Osteocyte (in vitro differentiated cells): ENCODE measurements around the gene OR8K1. TPM values are rescaled to one million over a fixed set of nuclear protein-coding genes. Genes with fewer than 3 reads are reported as not detected.

Experiments used
- DNase-seq: peaks from one replicate; pipeline ENCODE4 v3.0.0; 2021; ENCODE audit warnings: mixed read lengths; ENCODE audit not compliant: unreplicated experiment; ENCODE audit errors: extremely low spot score
- H3K27ac Mint-ChIP-seq: one replicate; pipeline ENCODE4 v1.8.0; 2021; ENCODE audit warnings: mild to moderate bottlenecking, mixed read lengths; ENCODE audit not compliant: unreplicated experiment
- H3K27me3 Mint-ChIP-seq: one replicate; pipeline ENCODE4 v1.8.0; 2021; ENCODE audit warnings: mixed read lengths; ENCODE audit not compliant: unreplicated experiment
- H3K36me3 Mint-ChIP-seq: one replicate; pipeline ENCODE4 v1.8.0; 2021; ENCODE audit warnings: mixed read lengths; ENCODE audit not compliant: unreplicated experiment
- H3K4me1 Mint-ChIP-seq: one replicate; pipeline ENCODE4 v1.8.0; 2021; ENCODE audit warnings: mixed read lengths; ENCODE audit not compliant: unreplicated experiment
- H3K4me3 Mint-ChIP-seq: one replicate; pipeline ENCODE4 v1.8.0; 2021; ENCODE audit warnings: mild to moderate bottlenecking, moderate library complexity, mixed read lengths; ENCODE audit not compliant: unreplicated experiment
- H3K9me3 Mint-ChIP-seq: one replicate; pipeline ENCODE4 v1.8.0; 2021; ENCODE audit warnings: mixed read lengths; ENCODE audit not compliant: unreplicated experiment
- CTCF ChIP-seq: fragments of 200-600 bp; sonication (generic); IDR thresholded peaks from 2 replicates; pipeline ENCODE4 v1.5.0; 2021; ENCODE audit warnings: antibody characterized with exemption, mild to moderate bottlenecking, moderate library complexity
- long read RNA-seq: library from polyadenylated mRNA; unstranded; transcript quantifications from one replicate; pipeline ENCODE4 v2.0.0, GENCODE V29; 2021
- total RNA-seq: library from RNA; stranded (reverse); gene quantifications from 2 replicates; pipeline ENCODE4 v1.2.1, GENCODE V29; 2021

The OR8K1 gene
- total RNA-seq = not detected in 2 replicates
- long read RNA-seq = 0 reads

- Mint-ChIP-seq H3K27ac (no peak within 1 kb of the TSS), H3K9me3 (peaks cover 29% of the 10 kb centered on the region), H3K36me3 (no peaks in the 10 kb centered on the region), H3K27me3 (no peaks in the 10 kb centered on the region), H3K4me1 (no peaks in the 10 kb centered on the region), H3K4me3 (no peak within 1 kb of the TSS)
- DNase-seq = no peak
- TF ChIP-seq CTCF = no peak
These were observed at the start of gene OR8K1 for GRCh38 chr11:56345739-56346138. Gene OR8K1 (plus strand): TSS chr11:56346039. CDS start chr11:56346039, 0 bp downstream.

DNA sequence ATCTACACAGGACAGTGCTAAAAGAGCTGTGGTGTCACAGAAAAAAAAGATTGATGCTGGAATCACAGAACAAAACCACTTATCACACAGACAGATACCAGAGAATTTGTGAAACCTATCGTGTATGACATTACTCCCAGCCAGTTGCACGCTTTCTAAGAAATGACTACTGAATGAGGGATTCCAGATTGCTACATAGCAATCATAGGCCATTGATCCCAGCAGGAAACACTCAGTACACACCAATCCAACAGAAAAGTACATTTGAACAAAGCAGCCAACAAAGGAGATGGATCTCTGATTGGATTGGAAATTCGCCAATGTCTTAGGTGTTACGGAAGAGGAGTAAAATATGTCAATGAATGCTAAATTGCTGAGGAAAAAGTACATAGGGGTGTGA, 48.9 kb upstream of the OR8K1 start:
- no peak for TF ChIP-seq CTCF
- Mint-ChIP-seq H3K36me3 (no peaks in the 10 kb centered on the region), H3K9me3 (no peaks in the 10 kb centered on the region), H3K4me3 (no peak overlapping the region), H3K27ac (no peak overlapping the region), H3K4me1 (no peaks in the 10 kb centered on the region), H3K27me3 (no peaks in the 10 kb centered on the region)
- no peak for DNase-seq

GRCh38 chr11:56307836-56308235, 38.0 kb upstream of the OR8K1 start:
- no peaks in the 10 kb centered on the region for H3K4me1 Mint-ChIP-seq
- H3K4me3 Mint-ChIP-seq = no peak overlapping the region
- H3K36me3 Mint-ChIP-seq = no peaks in the 10 kb centered on the region
- no peak overlapping the region for H3K27ac Mint-ChIP-seq
- TF ChIP-seq CTCF = no peak
- H3K27me3 Mint-ChIP-seq = no peaks in the 10 kb centered on the region
- H3K9me3 Mint-ChIP-seq = peaks cover 43% of the 10 kb centered on the region
- DNase-seq = no peak

- no peaks in the 10 kb centered on the region for H3K27me3 Mint-ChIP-seq
- H3K27ac Mint-ChIP-seq = no peak within 1 kb of the TSS
- no peak within 1 kb of the TSS for H3K4me3 Mint-ChIP-seq
- no peaks in the 10 kb centered on the region for H3K36me3 Mint-ChIP-seq
- DNase-seq = no peak
- H3K4me1 Mint-ChIP-seq = no peaks in the 10 kb centered on the region
- H3K9me3 Mint-ChIP-seq = peaks cover 11% of the 10 kb centered on the region
- TF ChIP-seq CTCF = no peak
These were observed 31.0 kb upstream of the OR8K1 start, which contains the start of gene OR8K3 for GRCh38 chr11:56314844-56315243. Gene OR8K3 (plus strand): TSS chr11:56315144. CDS start chr11:56318307, 3,163 bp downstream.

DNA sequence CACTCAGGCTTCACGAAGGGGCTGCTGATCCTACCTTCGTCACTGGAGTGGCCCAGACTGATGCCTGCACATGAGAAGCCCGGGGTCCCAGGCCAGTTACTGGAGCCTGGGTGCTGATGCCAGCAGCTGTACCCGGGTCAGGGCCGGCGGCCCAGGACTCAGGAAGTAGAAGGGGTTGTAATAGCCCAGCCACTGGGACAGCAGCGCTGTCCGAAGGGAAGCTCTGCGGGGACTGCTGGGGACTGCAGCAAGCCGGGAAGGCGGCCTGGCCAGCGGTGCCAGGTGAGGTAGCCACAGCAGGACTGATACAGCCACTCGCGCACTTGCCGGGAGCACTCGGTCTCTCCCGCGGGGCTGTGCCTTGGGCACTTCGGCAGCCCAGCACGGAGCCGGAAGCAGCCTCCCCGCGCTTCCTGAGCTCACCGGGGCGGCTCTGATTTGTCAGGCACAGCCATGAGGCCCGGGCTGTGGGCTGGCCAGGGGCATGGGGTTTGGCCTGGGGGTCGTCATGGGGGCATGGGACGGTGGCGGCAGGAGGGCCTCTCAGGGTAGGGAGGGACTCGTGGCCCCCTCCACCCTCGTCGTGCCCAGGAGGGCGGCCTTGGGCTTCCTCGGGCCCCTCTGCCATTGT, 13.9 kb upstream of the OR8K1 start:
- Mint-ChIP-seq H3K9me3 (peaks cover 14% of the 10 kb centered on the region), H3K27ac (no peak overlapping the region), H3K36me3 (no peaks in the 10 kb centered on the region), H3K27me3 (no peaks in the 10 kb centered on the region), H3K4me3 (no peak overlapping the region), H3K4me1 (no peaks in the 10 kb centered on the region)
- no peak for DNase-seq
- TF ChIP-seq CTCF = no peak
